NCI-H187 treated with DMSO at 0.1 percent for 48 hours (cell line): Measurements from ENCODE around the gene BTG2.
"Not testable (repeated sequence)": the region's sequence is repeated elsewhere in the genome, so short reads cannot be mapped to it uniquely, and the experiment has no call there.

Experiments used
- DNase-seq: peaks from one replicate; lab custom pipeline; 2025; lab: John Stamatoyannopoulos, UW

BTG2 gene

GRCh38 chr1:203295796-203296195 lies 9.5 kb upstream of the BTG2 start:
- DNase-seq: no peak

- DNase-seq: no peak
These were observed 8.8 kb upstream of the BTG2 start for GRCh38 chr1:203296460-203297073.

GRCh38 chr1:203299169-203299568 lies 6.2 kb upstream of the BTG2 start:
- no peak for DNase-seq

GRCh38 chr1:203299719-203300429 lies 5.4 kb upstream of the BTG2 start:
- DNase-seq: not testable (repeated sequence)

- no peak for DNase-seq
These were observed 4.6 kb upstream of the BTG2 start for GRCh38 chr1:203300441-203301330.

- DNase-seq: no peak
These were observed 4.0 kb upstream of the BTG2 start for GRCh38 chr1:203301331-203301668.

GRCh38 chr1:203302456-203302855 lies 2.9 kb upstream of the BTG2 start:
- DNase-seq: no peak

GRCh38 chr1:203302894-203303293 lies 2.4 kb upstream of the BTG2 start:
- DNase-seq: no peak

DNA sequence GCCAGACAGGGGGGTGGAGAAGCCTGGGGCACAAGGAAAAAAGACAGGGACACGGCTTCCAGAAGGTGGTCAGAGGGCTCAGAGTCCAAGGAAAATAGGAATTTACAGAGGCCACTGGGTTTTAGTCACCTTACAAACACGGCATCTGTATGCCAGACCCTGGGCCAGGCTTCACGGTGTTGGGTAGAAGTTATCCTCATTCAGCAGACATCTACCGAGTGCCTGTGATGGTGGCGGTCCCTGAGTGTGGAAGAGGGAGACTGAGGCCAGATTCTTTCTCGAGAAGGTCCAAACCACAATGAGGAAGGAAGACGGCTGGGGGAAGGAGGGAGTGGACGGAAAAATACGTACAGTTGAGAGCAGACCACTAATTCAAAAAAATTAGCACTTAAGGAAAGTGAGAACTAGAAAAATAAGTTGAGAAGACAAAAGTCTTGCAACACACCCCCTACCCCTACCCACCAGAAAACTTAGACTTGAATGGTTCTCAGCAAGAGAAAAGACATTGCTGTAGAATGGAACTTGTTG lies 864 bp upstream of the BTG2 start:
- no peak for DNase-seq

DNA sequence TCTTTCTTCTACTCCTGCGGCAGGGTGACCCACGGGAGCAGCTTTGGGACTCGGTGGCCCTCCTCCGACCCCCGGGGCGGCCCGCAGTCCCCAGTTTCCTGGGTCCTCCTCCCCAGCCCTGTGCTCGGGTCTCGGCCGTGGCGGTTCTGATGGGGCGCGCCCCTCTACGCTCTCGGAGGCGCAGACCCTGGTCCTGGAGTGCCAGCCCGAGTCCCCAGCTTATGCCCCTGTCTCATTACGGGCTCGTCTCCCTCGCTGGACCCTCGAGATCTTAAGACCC lies 430 bp downstream of the BTG2 start:
- DNase-seq: no peak

DNA sequence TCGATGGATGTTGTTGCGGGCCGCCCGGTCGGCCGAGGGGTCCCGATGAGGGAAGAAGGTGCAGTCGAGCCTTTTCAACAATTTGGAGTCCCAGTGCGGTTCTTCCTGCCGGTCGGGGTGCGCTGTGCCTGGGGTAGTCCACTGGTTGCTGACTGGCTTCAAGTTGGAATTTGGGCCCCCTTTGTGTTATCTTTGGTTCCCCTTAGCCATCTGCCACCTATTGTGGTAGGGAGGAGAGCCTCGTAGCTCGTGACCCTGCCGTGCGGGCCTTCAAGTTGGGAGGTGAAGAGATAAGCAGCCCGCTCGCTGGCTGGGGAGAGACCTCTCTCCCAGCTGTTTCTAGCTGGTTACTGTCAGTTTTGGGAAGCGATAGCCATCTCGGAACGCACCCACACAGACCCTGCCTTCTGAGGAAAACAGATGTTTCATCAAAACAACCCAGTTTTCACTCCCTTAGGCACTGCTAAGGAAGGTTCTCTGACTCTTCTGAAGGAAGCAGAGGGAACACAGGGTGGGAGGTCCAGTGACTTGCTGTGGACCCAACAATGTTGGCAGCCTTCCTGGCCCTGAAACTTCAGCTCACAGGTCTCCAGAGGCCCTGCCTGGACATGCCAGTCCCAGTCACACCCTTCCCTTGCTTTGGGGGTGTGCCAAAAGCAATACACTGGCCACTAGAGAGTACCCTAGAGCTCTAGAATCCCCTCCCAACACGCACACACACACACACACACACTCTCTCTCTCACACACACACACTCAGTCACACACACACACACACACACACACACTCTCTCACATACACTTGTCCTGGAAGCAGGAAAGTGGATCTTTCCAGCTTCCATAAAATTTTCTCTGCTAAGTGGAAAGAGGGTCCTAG lies 1.0 kb downstream of the BTG2 start:
- DNase-seq: no peak

DNA sequence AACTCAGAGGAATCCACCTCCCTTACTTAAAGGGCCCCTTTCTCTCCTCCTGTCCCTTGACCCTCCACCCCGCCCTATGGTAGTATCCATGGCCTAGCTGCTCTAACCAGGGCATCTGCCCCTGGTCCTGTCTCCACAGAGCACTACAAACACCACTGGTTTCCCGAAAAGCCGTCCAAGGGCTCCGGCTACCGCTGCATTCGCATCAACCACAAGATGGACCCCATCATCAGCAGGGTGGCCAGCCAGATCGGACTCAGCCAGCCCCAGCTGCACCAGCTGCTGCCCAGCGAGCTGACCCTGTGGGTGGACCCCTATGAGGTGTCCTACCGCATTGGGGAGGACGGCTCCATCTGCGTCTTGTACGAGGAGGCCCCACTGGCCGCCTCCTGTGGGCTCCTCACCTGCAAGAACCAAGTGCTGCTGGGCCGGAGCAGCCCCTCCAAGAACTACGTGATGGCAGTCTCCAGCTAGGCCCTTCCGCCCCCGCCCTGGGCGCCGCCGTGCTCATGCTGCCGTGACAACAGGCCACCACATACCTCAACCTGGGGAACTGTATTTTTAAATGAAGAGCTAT lies 1.7 kb downstream of the BTG2 start:
- no peak for DNase-seq

- DNase-seq: no peak
These were observed 2.4 kb downstream of the BTG2 start for GRCh38 chr1:203307641-203308126.

DNA sequence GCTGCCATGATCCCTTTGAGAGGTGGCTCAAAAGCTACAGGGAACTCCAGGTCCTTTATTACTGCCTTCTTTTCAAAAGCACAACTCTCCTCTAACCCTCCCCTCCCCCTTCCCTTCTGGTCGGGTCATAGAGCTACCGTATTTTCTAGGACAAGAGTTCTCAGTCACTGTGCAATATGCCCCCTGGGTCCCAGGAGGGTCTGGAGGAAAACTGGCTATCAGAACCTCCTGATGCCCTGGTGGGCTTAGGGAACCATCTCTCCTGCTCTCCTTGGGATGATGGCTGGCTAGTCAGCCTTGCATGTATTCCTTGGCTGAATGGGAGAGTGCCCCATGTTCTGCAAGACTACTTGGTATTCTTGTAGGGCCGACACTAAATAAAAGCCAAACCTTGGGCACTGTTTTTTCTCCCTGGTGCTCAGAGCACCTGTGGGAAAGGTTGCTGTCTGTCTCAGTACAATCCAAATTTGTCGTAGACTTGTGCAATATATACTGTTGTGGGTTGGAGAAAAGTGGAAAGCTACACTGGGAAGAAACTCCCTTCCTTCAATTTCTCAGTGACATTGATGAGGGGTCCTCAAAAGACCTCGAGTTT lies 3.1 kb downstream of the BTG2 start:
- no peak for DNase-seq

GRCh38 chr1:203308923-203309331 lies 3.6 kb downstream of the BTG2 start:
- no peak for DNase-seq

- DNase-seq: no peak
These were observed 6.3 kb downstream of the BTG2 start for GRCh38 chr1:203311368-203312301.

DNA sequence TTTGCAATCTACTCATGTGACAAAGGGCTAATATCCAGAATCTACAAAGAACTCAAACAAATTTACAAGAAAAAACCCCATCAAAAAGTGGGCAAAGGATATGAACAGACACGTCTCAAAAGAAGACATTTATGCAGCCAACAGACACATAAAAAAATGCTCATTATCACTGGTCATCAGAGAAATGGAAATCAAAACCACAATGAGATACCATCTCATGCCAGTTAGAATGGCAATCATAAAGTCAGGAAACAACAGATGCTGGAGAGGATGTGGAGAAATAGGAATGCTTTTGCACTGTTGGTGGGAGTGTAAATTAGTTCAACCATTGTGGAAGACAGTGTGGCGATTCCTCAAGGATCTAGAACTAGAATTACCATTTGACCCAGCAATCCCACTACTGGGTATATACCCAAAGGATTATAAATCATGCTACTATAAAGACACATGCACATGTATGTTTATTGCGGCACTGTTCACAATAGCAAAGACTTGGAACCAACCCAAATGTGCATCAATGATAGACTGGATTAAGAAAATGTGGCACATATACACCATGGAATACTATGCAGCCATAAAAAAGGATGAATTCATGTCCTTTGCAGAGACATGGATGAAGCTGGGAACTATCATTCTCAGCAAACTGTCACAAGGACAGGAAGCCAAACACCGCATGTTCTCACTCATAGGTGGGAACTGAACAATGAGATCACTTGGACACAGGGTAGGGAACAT lies 8.9 kb downstream of the BTG2 start:
- not testable (repeated sequence) for DNase-seq

DNA sequence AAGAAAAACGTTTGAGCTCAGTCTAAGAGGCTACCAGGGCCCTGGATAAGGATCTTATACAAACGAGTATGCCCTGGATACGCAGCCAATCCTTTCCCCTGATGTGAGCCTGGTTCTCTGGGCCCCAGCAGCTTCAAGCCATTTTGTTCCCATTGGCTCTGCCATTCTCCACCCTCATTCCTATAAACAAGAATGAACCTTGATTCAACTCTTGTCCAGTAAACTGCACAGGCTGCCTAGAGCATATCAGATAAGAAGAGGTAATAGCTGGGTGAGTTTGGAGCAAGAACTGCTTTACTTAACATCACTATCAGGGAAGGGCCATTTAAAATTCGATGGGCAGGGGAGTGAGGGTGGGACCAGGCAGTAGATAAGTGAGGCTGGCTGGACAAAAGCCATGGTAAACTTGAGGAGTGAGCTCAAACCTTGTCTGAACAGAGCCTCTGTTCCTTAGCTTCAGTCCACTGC lies 11.3 kb downstream of the BTG2 start:
- DNase-seq: no peak
